ENCODE results near the gene ANXA10. TPM values are rescaled to one million over a fixed set of nuclear protein-coding genes. Genes with fewer than 3 reads are reported as not detected.

Gene ANXA10
- total RNA-seq, 1 donor from 2014 or later, result 0.34 TPM

Other genes starting within 250 kb of the ANXA10 start
- 42.5 and 49.5 TPM in 2 replicates for gene DDX60, start 226.2 kb downstream of the ANXA10 start, total RNA-seq